ENCODE data around the gene CLK3. TPM values are rescaled to one million over a fixed set of nuclear protein-coding genes. Genes with fewer than 3 reads are reported as not detected.
A peak's percentile ranks its signal among the peaks of the same experiment; 100 is the strongest.

CLK3 gene
- total RNA-seq, 4 donors from 2014 or later, result 46.8 to 105 (median 58.0) TPM

DNA sequence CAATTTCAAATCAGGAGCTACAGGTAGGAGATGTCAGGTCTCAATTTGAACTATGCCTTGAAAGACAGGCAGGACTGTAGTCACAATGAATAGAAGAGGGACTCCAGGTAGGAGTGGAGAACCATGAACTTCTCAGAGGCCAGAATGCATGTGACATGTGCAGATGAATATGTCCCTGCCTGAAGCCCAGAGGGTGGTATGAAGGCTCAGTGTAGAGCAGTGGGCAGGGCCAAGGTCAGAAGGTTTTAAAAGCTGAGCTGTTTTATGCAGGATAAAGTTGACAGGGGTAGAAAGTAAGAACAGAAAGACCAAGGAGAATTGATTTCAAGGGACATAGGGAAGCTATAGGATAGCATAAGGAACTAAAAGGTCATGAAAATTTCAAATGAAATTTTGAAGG, 30.8 kb downstream of the CLK3 start:
- intact Hi-C loops (cut with DNase I), result no loop called here
- peaks cover 20 to 46% (median 20%) of the 10 kb centered on the region in 3 donors for H3K4me1 ChIP-seq

DNA sequence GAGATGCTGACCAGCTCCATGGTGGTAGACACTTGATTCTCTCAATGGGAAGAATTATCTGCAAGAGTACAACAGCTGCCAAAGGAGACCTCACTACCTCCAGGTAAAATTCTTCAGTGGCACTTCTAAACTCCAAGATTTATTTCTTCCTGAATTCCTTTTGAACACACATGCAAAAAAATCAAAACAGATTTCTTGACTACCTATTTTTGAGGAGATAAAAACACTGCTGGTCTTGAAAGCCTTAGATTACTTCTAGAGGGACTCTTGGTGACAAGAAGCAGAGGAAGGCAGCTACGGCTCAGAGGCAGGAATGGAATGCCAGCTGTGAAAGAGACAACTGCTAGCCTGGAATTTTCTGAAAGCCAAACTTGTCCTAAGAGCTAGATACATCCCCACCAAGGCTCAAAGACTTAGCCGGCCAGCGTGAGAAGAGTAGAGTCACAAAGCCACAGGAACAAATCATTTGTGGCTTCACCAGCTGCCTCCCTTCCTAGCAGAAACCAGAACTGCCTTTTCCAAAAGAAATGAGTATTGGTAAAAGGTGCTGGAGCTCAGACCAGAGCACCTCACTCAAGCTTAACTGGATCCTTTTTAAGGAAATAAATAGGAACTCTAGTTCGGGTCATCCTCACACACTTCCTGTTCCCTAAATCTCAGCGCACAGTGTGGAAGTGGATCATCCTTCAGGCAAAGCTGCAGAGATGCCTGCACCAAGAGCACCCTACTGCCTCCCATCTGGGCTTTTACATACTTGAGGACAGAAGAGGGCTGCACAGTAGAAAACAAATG, 32.6 kb downstream of the CLK3 start:
- no peaks in the 10 kb centered on the region for H3K27me3 ChIP-seq
- H3K4me3 ChIP-seq, result no peak overlapping the region
- peaks cover 7 to 46% (median 13%) of the 10 kb centered on the region in 3 donors for H3K4me1 ChIP-seq
- H3K9me3 ChIP-seq, result no peaks in the 10 kb centered on the region
- H3K27ac ChIP-seq, result no peak overlapping the region
- WGBS, 2 donors, result 55 to 82% methylated on average over 3 to 5 of the region's 5 CpGs
- peaks cover 0 to 26% (median 0%) of the 10 kb centered on the region in 3 donors for H3K36me3 ChIP-seq
- intact Hi-C loops (cut with DNase I), result no loop called here
- DNase-seq, result no peak
- TF ChIP-seq, protein P1, sequence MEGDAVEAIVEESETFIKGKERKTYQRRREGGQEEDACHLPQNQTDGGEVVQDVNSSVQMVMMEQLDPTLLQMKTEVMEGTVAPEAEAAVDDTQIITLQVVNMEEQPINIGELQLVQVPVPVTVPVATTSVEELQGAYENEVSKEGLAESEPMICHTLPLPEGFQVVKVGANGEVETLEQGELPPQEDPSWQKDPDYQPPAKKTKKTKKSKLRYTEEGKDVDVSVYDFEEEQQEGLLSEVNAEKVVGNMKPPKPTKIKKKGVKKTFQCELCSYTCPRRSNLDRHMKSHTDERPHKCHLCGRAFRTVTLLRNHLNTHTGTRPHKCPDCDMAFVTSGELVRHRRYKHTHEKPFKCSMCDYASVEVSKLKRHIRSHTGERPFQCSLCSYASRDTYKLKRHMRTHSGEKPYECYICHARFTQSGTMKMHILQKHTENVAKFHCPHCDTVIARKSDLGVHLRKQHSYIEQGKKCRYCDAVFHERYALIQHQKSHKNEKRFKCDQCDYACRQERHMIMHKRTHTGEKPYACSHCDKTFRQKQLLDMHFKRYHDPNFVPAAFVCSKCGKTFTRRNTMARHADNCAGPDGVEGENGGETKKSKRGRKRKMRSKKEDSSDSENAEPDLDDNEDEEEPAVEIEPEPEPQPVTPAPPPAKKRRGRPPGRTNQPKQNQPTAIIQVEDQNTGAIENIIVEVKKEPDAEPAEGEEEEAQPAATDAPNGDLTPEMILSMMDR (IDR thresholded peaks at IDR 0.05), result no peak
- TF ChIP-seq POLR2A (IDR thresholded peaks at IDR 0.05), result no peak

More for the DNA sequence above, 30.8 kb downstream of the CLK3 start:
- Histone ChIP-seq H3K36me3 (peaks cover 0 to 15% (median 0%) of the 10 kb centered on the region in 3 donors), H3K27me3 (no peaks in the 10 kb centered on the region), H3K4me3 (no peak overlapping the region), H3K9me3 (no peaks in the 10 kb centered on the region), H3K27ac (no peak overlapping the region)
- TF ChIP-seq, protein P1 (IDR thresholded peaks at IDR 0.05), result no peak
- no peak for TF ChIP-seq POLR2A (IDR thresholded peaks at IDR 0.05)
- no peak for DNase-seq

DNA sequence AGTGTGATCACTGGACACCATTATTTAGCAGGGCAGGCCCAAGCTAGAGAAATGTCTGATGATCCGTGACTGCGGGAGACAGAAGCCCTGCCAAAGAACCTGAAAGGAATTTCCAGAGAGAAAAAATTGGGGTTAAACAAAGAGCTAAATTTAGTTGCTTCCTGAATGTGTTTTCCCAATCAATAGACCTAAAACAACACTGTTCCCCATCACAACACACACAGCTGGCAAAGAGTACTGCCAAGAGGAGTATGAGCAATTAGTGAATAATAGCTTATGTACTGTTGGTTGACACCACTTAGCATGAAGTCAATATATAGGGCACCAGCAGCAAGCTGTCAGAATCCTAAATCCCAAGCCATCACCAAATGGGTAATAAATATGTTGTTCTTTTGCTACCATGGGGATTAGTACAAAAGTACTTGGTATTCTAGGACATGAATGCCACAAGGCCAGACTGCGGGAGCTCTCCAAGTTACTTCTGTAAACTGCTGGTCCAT, 35.7 kb downstream of the CLK3 start:
- peaks cover 0 to 51% (median 0%) of the 10 kb centered on the region in 3 donors for H3K36me3 ChIP-seq
- H3K9me3 ChIP-seq, result no peaks in the 10 kb centered on the region
- TF ChIP-seq, protein P1 (IDR thresholded peaks at IDR 0.05), result no peak
- no peak for TF ChIP-seq POLR2A (IDR thresholded peaks at IDR 0.05)
- no peak for DNase-seq
- H3K4me3 ChIP-seq, result no peak overlapping the region
- H3K4me1 ChIP-seq, result peaks cover 0 to 53% (median 24%) of the 10 kb centered on the region in 3 donors
- H3K27me3 ChIP-seq, result no peaks in the 10 kb centered on the region
- peak overlapping the region in 3 of 4 donors; percentile 15 to 42 (median 30) for H3K27ac ChIP-seq
- 19 to 42% methylated on average over 3 of the region's 3 CpGs for WGBS, 2 donors
- intact Hi-C loops (cut with DNase I), result no loop called here

DNA sequence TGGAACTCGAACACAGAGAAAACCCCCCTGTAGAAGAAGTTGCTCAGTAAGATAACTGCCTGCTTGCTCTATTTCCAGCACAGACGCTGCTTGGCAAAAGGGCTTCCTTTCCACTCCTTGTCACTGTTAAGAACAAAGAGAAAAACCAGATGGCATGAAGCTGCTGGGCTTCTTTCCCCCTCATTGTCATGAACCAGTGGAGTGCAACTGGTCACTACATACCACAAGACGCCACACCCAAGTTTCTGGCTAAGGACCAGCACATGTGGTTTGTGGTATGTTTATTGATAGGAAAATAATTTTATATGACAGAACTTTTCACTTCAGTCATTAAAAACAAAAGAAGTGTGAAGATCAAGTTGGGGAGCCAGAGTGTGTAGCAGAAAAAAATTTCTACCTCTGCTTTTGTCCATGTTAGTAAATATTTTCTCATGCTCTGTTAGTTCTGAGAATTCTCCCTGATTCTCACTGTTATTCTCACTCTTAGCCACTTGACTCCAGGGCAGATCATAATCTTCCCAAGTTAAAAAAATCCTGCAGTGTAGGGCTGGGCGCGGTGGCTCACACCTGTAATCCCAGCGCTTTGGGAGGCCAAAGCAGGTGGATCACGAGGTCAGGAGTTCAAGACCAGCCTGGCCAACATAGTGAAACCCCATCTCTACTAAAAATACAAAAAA, 37.9 kb downstream of the CLK3 start:
- no peak for TF ChIP-seq POLR2A (IDR thresholded peaks at IDR 0.05)
- TF ChIP-seq, protein P1 (IDR thresholded peaks at IDR 0.05), result no peak
- no peak overlapping the region for H3K4me3 ChIP-seq
- intact Hi-C loops (cut with DNase I), result no loop called here

DNA sequence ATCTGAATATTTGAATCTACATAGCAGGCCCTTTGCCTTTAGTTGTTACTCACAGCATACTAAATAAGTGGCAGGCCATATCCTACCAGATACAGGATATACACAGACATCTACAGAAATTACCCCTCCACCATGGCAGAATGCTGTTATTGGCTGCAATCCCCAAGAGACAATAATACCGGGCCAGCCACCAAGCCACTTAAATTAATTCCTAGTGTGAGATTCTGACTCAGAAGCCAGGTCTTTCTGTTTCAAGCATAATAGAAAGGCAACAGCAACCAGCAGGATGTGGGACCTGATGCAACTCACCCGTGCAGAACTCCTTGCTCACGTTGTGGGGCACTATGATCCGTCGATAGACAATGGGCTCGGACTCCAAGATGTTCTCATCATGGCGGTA, 39.8 kb downstream of the CLK3 start:
- Histone ChIP-seq H3K27ac (no peak overlapping the region), H3K4me3 (no peak overlapping the region), H3K4me1 (peaks cover 0 to 55% (median 24%) of the 10 kb centered on the region in 3 donors), H3K9me3 (no peaks in the 10 kb centered on the region), H3K27me3 (no peaks in the 10 kb centered on the region), H3K36me3 (peaks cover 0 to 39% (median 0%) of the 10 kb centered on the region in 3 donors)
- intact Hi-C loops (cut with DNase I), result no loop called here
- no peak for TF ChIP-seq POLR2A (IDR thresholded peaks at IDR 0.05)
- TF ChIP-seq, protein P1 (IDR thresholded peaks at IDR 0.05), result no peak
- WGBS, 2 donors, result 82 to 87% methylated on average over 7 of the region's 7 CpGs
- no peak for DNase-seq

More for the DNA sequence above, 37.9 kb downstream of the CLK3 start:
- DNase-seq, result no peak
- WGBS, 2 donors, result 74 to 80% methylated on average over 7 of the region's 7 CpGs
- H3K27ac ChIP-seq, result peak overlapping the region in 3 of 4 donors; percentile 4 to 43 (median 39)
- peaks cover 0 to 61% (median 24%) of the 10 kb centered on the region in 3 donors for H3K4me1 ChIP-seq
- H3K36me3 ChIP-seq, result peaks cover 0 to 46% (median 0%) of the 10 kb centered on the region in 3 donors
- no peaks in the 10 kb centered on the region for H3K27me3 ChIP-seq
- no peaks in the 10 kb centered on the region for H3K9me3 ChIP-seq

Measured in esophagus squamous epithelium (tissue), 5 donors.